HepG2 (cell line): ENCODE results near the gene SRBD1. TPM values are rescaled to one million over a fixed set of nuclear protein-coding genes. Genes with fewer than 3 reads are reported as not detected.

ENCODE experiments used
- ADNP ChIP-seq: sonication (generic); formaldehyde crosslinking; IDR thresholded peaks from 2 replicates; pipeline ENCODE4 v1.4.0; 2020; ENCODE audit warnings: missing genetic modification reagents
- ATRX ChIP-seq: sonication (generic); formaldehyde crosslinking; IDR thresholded peaks from 2 replicates; pipeline ENCODE4 v1.4.0; 2020; ENCODE audit warnings: missing genetic modification reagents, borderline replicate concordance
- CENPX ChIP-seq: sonication (generic); formaldehyde crosslinking; IDR thresholded peaks from 2 replicates; pipeline ENCODE4 v1.9.0; 2021; ENCODE audit warnings: mild to moderate bottlenecking, missing genetic modification reagents, moderate library complexity
- DDIT3 ChIP-seq: sonication (generic); formaldehyde crosslinking; IDR thresholded peaks from 2 replicates; pipeline ENCODE4 v1.4.0; 2020; ENCODE audit warnings: mild to moderate bottlenecking, missing genetic modification reagents
- GATAD2A ChIP-seq: IDR thresholded peaks from 2 replicates; pipeline ENCODE4 v1.6.1; 2016
- KLF12 ChIP-seq: sonication (generic); formaldehyde crosslinking; IDR thresholded peaks from 2 replicates; pipeline ENCODE4 v1.4.0; 2020; ENCODE audit warnings: missing genetic modification reagents, borderline replicate concordance
- MTA1 ChIP-seq: sonication (generic); formaldehyde crosslinking; IDR thresholded peaks from 2 replicates; pipeline ENCODE4 v1.4.0; 2020; ENCODE audit warnings: missing genetic modification reagents, mild to moderate bottlenecking, borderline replicate concordance
- NCOA5 ChIP-seq: sonication (generic); formaldehyde crosslinking; IDR thresholded peaks from 2 replicates; pipeline ENCODE4 v1.4.0; 2020; ENCODE audit warnings: missing genetic modification reagents
- PRDM15 ChIP-seq: sonication (generic); formaldehyde crosslinking; IDR thresholded peaks from 2 replicates; pipeline ENCODE4 v1.4.0; 2020; ENCODE audit warnings: missing genetic modification reagents
- PRMT3 ChIP-seq: sonication (generic); formaldehyde crosslinking; IDR thresholded peaks from 2 replicates; pipeline ENCODE4 v1.8.1; 2022; ENCODE audit warnings: low read depth, mild to moderate bottlenecking, moderate library complexity, missing genetic modification reagents, borderline replicate concordance
- SCMH1 ChIP-seq: sonication (generic); formaldehyde crosslinking; IDR thresholded peaks from 2 replicates; pipeline ENCODE4 v1.9.0; 2021; ENCODE audit warnings: missing genetic modification reagents, mild to moderate bottlenecking, borderline replicate concordance
- SMYD3 ChIP-seq: sonication (generic); formaldehyde crosslinking; IDR thresholded peaks from 2 replicates; pipeline ENCODE4 v1.8.1; 2023; ENCODE audit warnings: mild to moderate bottlenecking, missing genetic modification reagents
- SPEN ChIP-seq: sonication (generic); formaldehyde crosslinking; IDR thresholded peaks from 2 replicates; pipeline ENCODE4 v1.5.1; 2020; ENCODE audit warnings: low read depth, mild to moderate bottlenecking, missing genetic modification reagents
- TGIF2 ChIP-seq: IDR thresholded peaks from 2 replicates; pipeline ENCODE4 v1.6.1; 2016; ENCODE audit warnings: control low read depth, missing compliant biosample characterization
- ZBTB4 ChIP-seq: sonication (generic); formaldehyde crosslinking; IDR thresholded peaks from 2 replicates; pipeline ENCODE4 v1.4.0; 2020; ENCODE audit warnings: missing genetic modification reagents, mild to moderate bottlenecking, borderline replicate concordance
- ZNF430 ChIP-seq: sonication (generic); formaldehyde crosslinking; IDR thresholded peaks from 2 replicates; pipeline ENCODE4 v1.9.0; 2021; ENCODE audit warnings: mild to moderate bottlenecking, missing genetic modification reagents
- ZNF547 ChIP-seq: sonication (generic); formaldehyde crosslinking; IDR thresholded peaks from 2 replicates; pipeline ENCODE4 v1.5.1; 2020; ENCODE audit warnings: mild to moderate bottlenecking, missing genetic modification reagents
- ZZZ3 ChIP-seq: sonication (generic); formaldehyde crosslinking; IDR thresholded peaks from 2 replicates; pipeline ENCODE4 v1.4.0; 2020; ENCODE audit warnings: missing genetic modification reagents, mild to moderate bottlenecking, borderline replicate concordance
- polyA plus RNA-seq, 8 experiments: library from polyadenylated mRNA; depleted of rRNA in 3 of 8; stranded (reverse) in 7 of 8; unstranded in 1 of 8; fragments of >200 nt; fragmentation: Illumina TruSeq in 4 of 8; extraction: Trizol in 4 of 8; gene quantifications; 2 replicates each; pipeline versions ENCODE4 v1.2.1 to v1.2.3, GENCODE V29; 2011 to 2016; ENCODE audit warnings: low read depth in 4 of 8, missing spikeins in 1 of 8, mixed read lengths in 1 of 8; ENCODE audit not compliant: insufficient read depth in 1 of 8
- total RNA-seq, 5 experiments: library from RNA; depleted of rRNA; stranded (reverse); fragments of >200 nt; fragmentation: Illumina TruSeq; extraction: Trizol; gene quantifications; 2 replicates each; pipeline ENCODE4 v1.2.3, GENCODE V29; 2016; ENCODE audit warnings: low read depth in 1 of 5
- TF ChIP-seq, protein P1 (sequence below): IDR thresholded peaks from 2 replicates; pipeline ENCODE4 v1.6.1; 2016; ENCODE audit warnings: low read depth, borderline replicate concordance
- TF ChIP-seq, protein P2 (sequence below): sonication (generic); formaldehyde crosslinking; IDR thresholded peaks from 2 replicates; pipeline ENCODE4 v1.5.1; 2020; ENCODE audit warnings: missing genetic modification reagents, mild to moderate bottlenecking, borderline replicate concordance

SRBD1 gene
- total and polyA plus RNA-seq, 2 of the 13 experiments (the other 11 are each of a cell fraction or from before 2014, with no cell fraction given), result 3.2 to 23.9 TPM

GRCh38 chr2:45650851-45651414, 39.9 kb upstream of the SRBD1 start (continued):
- TF ChIP-seq ZBTB4 (CRISPR knock-in tag) (no peak; the same call in 1 of the 2 replicates), SMYD3 (CRISPR knock-in tag) (no peak), GATAD2A (CRISPR knock-in tag) (peak; percentile 72), CENPX (CRISPR knock-in tag) (no peak), ATRX (CRISPR knock-in tag) (no peak), PRDM15 (peak; percentile 58; the same call in 1 of the 2 replicates), ZNF547 (CRISPR knock-in tag) (no peak), MTA1 (peak; percentile 72; the same call in 1 of the 2 replicates), DDIT3 (CRISPR knock-in tag) (no peak), KLF12 (CRISPR knock-in tag) (no peak), PRMT3 (CRISPR knock-in tag) (no peak; the same call in 1 of the 2 replicates), TGIF2 (CRISPR knock-in tag) (peak; percentile 70), SCMH1 (CRISPR knock-in tag) (no peak), ZNF430 (CRISPR knock-in tag) (peak; percentile 87), ZZZ3 (CRISPR knock-in tag) (peak; percentile 46; the same call in 1 of the 2 replicates), ADNP (CRISPR knock-in tag) (no peak), SPEN (no peak), NCOA5 (CRISPR knock-in tag) (no peak)
- TF ChIP-seq, protein P1, sequence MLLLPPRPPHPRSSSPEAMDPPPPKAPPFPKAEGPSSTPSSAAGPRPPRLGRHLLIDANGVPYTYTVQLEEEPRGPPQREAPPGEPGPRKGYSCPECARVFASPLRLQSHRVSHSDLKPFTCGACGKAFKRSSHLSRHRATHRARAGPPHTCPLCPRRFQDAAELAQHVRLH, result peak; percentile 47; the same call in 1 of the 2 replicates
- TF ChIP-seq, protein P2, sequence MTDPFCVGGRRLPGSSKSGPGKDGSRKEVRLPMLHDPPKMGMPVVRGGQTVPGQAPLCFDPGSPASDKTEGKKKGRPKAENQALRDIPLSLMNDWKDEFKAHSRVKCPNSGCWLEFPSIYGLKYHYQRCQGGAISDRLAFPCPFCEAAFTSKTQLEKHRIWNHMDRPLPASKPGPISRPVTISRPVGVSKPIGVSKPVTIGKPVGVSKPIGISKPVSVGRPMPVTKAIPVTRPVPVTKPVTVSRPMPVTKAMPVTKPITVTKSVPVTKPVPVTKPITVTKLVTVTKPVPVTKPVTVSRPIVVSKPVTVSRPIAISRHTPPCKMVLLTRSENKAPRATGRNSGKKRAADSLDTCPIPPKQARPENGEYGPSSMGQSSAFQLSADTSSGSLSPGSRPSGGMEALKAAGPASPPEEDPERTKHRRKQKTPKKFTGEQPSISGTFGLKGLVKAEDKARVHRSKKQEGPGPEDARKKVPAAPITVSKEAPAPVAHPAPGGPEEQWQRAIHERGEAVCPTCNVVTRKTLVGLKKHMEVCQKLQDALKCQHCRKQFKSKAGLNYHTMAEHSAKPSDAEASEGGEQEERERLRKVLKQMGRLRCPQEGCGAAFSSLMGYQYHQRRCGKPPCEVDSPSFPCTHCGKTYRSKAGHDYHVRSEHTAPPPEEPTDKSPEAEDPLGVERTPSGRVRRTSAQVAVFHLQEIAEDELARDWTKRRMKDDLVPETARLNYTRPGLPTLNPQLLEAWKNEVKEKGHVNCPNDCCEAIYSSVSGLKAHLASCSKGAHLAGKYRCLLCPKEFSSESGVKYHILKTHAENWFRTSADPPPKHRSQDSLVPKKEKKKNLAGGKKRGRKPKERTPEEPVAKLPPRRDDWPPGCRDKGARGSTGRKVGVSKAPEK, result peak; percentile 86; the same call in 1 of the 2 replicates
